Stimulated activated CD4-positive, alpha-beta T cell treated with anti-CD3 and anti-CD28 coated beads, Interleukin-1b, Interleukin-23, amount 100 ng/mL, for 24 hours (primary cell): ENCODE results near the gene ARL4D.
"Not testable (repeated sequence)": the region's sequence is repeated elsewhere in the genome, so short reads cannot be mapped to it uniquely, and the experiment has no call there.

ENCODE experiments used
- DNase-seq, 4 experiments: peaks; one replicate each; pipeline ENCODE4 v3.0.0-alpha.2; 2020; ENCODE audit warnings: low read depth in 4 of 4, low spot score in 1 of 4

ARL4D gene

GRCh38 chr17:43368740-43369506, 29.9 kb upstream of the ARL4D start:
- peak in 2 of 4 experiments; percentile 40 to 50 for DNase-seq

DNA sequence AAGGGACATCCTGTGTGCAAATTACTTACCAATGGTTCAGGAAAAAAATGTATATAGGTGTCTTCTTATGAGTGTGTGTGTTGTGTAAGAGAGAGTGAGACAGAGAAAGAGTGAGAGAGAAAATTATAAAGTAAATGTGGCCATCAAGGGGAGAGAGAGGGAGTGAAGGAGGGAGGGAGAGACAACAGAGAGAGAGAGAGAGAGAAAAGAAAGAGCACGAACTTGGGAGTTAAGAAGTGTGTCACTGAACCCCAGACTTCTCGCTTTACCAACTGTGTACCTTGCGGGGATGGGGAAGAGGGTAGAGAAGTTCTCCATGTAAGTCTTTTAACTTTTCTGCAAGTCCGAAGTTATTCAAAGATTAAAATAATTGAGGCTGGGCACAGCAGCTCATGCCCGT, 28.8 kb upstream of the ARL4D start:
- no peak for DNase-seq

DNA sequence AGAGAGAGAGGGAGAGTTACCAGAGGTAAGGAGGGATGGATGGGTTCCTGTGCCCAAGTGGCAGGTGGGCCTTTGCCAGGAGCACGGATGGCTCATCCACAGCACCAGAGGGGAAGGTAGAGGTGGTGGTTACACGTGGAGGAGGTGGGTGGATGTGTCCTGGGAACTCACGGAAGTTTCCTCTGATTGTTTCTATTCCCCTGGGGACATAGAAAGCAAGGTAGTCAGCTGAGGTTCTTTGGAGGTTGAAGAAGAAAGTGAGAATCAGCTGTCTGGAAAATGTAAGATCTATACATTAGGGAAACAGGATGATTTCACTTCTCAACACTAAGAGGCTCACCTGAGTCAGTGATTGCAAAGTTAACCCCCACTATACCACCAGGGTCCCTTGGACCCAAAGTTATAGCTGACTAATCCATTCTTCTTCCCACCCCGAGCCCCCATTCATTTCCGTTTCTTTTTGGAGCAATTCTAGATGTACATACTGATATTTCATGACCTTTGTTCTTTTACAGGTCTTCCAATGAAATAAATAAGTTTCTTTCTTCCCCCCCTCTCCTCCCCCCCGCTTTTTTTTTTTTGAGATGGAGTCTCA, 27.5 kb upstream of the ARL4D start:
- no peak for DNase-seq

- no peak for DNase-seq
Measured at GRCh38 chr17:43372273-43372911, 26.4 kb upstream of the ARL4D start.

DNA sequence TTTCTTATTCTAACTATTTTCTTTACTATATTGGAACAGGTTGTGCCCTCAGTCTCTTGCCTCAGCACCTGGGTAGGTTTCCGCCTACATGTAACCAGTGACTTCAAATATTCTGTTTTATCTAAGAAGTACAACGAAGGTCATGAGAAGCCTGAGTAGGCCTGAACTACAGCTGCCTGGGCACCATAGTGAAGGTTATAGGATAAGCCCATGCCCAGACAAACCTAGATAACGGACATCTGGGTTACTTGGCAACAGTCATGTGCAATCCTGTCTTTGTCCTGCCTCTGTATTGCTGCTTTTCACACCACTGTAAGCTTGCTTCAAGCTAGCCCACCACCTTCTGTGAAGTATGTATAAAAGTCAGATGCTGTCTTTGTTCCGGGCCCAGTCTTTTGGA, 25.4 kb upstream of the ARL4D start:
- no peak for DNase-seq

DNA sequence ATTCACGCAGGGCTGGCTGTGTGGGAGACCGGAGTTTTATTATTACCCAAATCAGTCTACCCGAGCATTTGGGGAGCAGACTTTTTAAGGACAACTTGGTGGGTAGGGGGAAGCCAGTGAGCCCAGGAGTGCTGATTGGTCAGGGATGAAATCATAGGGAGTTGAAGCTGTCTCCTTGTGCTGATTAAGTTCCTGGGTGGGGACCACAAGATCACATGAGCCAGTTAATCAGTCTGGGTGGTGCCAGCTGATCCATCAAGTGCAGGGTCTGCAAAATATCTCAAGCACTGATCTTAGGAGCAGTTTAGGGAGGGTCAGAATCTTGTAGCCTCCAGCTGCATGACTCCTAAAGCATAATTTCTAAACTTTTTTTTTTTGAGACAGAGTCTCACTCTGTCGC, 22.9 kb upstream of the ARL4D start:
- DNase-seq: not testable (repeated sequence)

DNA sequence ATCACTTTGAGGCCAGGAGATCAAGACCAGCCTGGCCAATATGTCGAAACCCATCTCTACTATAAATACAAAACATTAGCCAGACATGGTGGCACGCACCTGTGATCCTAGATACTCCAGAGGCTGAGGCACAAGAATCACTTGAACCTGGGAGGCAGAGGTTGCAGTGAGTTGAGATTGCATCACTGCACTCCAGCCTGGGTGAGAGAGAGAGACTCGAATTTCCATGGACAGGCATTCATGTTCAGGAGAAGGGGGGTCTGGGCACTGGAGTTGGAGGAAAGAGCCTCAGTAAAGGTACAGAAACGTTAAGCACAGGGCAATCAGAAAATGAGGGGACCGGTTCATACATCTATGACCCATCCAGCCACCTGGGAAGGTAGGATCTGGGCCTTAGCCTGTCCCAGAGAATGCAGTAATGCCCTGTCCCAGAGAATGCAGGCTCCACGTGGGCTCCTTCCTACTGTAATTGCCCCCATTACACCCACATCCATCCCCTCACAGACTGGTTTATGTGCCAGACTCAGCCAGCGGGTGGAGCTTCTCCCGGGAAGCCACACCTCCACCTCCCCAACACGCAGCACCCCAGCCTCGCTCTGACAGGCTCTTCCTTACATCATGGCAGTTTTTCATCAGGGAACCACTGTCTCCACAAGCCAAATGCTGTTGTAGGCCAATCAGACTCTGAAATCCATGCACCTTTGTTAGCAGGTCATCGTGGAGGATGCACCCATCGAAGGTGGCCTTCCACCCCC, 21.6 kb upstream of the ARL4D start:
- DNase-seq: no peak

DNA sequence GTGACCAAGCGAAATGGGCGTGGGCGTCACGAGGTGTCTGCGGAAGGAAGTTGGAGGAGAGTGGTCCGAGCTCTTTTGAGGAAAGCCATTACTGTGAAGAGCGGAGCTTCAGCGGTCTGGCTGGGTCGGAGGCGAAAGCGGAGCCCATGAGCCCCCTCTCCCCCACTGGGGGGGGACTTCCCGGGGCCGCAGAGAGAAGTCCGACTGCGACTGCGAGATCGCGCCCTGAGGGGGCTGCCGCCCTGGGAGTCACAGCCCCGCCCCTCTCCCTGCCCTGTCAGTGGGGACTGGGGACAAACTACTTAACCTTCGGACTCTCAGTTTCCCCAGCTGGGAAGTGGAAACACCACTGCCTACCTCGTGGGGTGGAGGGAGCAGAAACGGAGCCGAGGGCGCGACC, 20.0 kb upstream of the ARL4D start:
- no peak for DNase-seq

GRCh38 chr17:43380307-43380706, 18.5 kb upstream of the ARL4D start:
- no peak for DNase-seq

GRCh38 chr17:43381204-43381603, 17.6 kb upstream of the ARL4D start:
- no peak for DNase-seq

DNA sequence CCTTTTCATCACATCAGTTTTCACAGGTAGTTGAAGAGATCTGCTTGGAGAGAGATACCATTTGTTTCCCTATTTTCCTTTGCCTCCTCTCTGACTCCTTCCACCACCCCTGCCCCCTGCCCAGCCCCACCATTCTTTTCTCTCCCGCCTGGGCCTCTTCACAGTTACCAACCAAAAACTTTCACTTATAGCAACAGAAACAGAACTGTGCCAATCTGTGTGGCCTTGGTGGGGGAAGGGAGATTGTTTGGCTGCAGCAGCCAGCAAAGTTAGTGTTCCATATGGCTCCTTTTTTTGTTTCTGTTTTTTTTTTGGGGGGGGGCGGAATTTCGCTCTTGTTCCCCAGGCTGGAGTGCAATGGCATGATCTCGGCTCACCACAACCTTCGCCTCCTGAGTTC, 17.2 kb upstream of the ARL4D start:
- DNase-seq: no peak

DNA sequence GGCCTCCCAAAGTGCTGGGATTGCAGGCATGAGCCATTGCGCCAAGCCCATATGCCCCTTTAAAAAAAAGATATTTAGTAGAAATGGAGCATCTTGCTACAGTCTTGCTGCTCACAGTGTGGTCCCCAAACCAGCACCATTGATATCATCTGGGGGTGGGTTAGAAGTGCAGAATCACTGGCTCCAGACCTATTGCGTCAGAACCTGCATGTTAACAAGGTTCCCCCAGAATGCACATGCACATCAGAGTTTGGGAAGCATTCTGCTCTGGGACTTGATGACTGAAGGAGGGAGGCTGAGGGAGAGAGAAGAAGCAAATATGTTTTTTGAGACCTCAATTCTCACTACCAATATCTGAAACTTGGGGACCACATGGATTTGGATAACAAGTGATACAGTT, 16.0 kb upstream of the ARL4D start:
- no peak for DNase-seq

GRCh38 chr17:43383372-43383771, 15.4 kb upstream of the ARL4D start:
- no peak for DNase-seq

DNA sequence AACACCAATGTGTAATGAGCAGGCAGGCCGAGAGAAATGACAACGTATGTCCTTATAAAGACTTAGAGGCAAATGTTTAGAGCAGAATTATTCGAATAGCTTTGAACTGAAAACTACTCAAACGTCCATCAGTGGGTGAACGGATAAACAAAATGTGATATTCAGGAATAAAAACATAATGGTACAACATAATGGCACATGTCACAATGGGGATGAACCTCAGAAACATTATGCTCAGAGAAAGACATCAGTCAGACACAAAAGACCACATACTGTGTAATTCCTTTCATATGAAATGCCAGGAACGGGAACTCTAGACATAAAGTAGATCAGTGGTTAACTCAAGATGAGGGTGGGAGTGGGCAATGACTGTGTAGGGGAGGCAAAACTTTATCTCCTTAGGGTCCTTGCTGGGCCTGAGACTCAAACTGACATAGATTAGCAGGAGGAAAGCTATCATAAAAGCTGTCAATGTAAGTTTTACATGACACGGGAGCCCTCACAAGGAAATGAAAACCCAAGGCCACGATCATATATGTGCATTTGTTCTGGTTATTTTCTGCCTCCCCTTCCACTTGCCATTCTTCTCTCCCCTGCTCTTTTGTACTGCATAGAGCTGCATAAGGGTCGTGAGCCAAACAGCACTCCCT, 14.8 kb upstream of the ARL4D start:
- no peak for DNase-seq

- no peak for DNase-seq
Measured at GRCh38 chr17:43384476-43384862, 14.3 kb upstream of the ARL4D start.

- DNase-seq: no peak
Measured at GRCh38 chr17:43385046-43385831, 13.6 kb upstream of the ARL4D start.

GRCh38 chr17:43388359-43389045, 10.3 kb upstream of the ARL4D start:
- peak; percentile 69 to 85 (median 79) for DNase-seq

GRCh38 chr17:43389046-43389947, 9.5 kb upstream of the ARL4D start:
- DNase-seq: peak; percentile 53 to 69 (median 61)

- no peak for DNase-seq
Measured at GRCh38 chr17:43392397-43392796, 6.4 kb upstream of the ARL4D start.
